ENCODE results near the gene RGCC.
"Not testable (repeated sequence)": the region's sequence is repeated elsewhere in the genome, so short reads cannot be mapped to it uniquely, and the experiment has no call there.

GRCh38 chr13:41423259-41423658, 34.1 kb upstream of the RGCC start:
- TF ChIP-seq POLR2A, CTCF (IDR thresholded peaks at IDR 0.05): not testable (repeated sequence)
